ENCODE results near the gene KIAA1614.
"Not testable (repeated sequence)": the region's sequence is repeated elsewhere in the genome, so short reads cannot be mapped to it uniquely, and the experiment has no call there.

The KIAA1614 gene

DNA sequence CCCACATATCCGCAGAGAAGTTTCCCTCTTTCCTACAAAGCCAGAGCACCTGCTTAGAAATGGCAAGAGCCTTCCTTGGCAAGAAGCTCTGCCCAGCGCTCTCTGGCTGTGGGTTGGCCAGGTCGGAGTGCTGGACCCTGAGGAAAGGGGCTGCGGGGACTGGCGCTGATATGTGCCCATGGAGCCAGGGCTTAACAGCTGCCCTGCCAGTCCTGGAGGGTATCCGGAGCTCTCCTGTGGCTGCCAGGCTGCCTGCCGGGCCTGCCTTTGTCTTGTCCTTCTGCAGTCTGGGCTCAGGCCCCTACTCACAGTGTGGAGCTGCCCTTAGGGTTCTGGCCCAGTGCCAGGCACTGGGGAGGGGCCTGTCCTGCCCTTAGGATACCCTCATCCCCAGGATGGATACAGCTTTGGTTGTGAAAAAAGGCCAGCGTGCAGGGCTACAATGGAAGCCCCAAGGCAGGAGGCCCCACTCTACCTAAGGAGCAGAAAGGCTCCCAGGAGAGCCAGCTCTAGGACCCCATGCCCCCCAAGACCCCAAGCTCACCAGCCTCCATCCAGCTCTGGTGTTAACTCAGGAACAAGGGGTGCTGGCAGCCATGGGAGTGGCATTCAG is 43.4 kb downstream of the KIAA1614 start:
- Histone ChIP-seq H3K36me3 (ENCODE audit: insufficient read depth) (no peaks in the 10 kb centered on the region), H2AFZ (ENCODE audit: low read depth) (no peak overlapping the region), H3K79me2 (ENCODE audit: insufficient read depth, low read depth) (no peaks in the 10 kb centered on the region), H3K27ac (no peak overlapping the region), H3K27me3 (ENCODE audit: insufficient read depth, low read depth) (no peaks in the 10 kb centered on the region), H4K20me1 (ENCODE audit: insufficient read depth) (no peaks in the 10 kb centered on the region), H3K4me2 (no peak overlapping the region), H3K9ac (no peak overlapping the region), H3K4me3 (IDR thresholded peaks at IDR 0.05; ENCODE audit: insufficient read depth, low read depth, low read length) (no peak overlapping the region), H3K4me1 (ENCODE audit: low read depth, poor library complexity, severe bottlenecking) (peaks cover 19% of the 10 kb centered on the region)
- no peak for TF ChIP-seq CTCF (conservative IDR thresholded peaks at IDR 0.05; ENCODE audit: low read depth, low read length)

GRCh38 chr1:180959620-180960019 is 46.9 kb downstream of the KIAA1614 start:
- not testable (repeated sequence) for H3K36me3 ChIP-seq (ENCODE audit: insufficient read depth); H3K4me3 ChIP-seq (IDR thresholded peaks at IDR 0.05; ENCODE audit: insufficient read depth, low read depth, low read length); H3K27ac ChIP-seq; H2AFZ ChIP-seq (ENCODE audit: low read depth); H3K27me3 ChIP-seq (ENCODE audit: insufficient read depth, low read depth); H3K4me2 ChIP-seq; H3K79me2 ChIP-seq (ENCODE audit: insufficient read depth, low read depth); H4K20me1 ChIP-seq (ENCODE audit: insufficient read depth); H3K9ac ChIP-seq; H3K4me1 ChIP-seq (ENCODE audit: low read depth, poor library complexity, severe bottlenecking)

DNA sequence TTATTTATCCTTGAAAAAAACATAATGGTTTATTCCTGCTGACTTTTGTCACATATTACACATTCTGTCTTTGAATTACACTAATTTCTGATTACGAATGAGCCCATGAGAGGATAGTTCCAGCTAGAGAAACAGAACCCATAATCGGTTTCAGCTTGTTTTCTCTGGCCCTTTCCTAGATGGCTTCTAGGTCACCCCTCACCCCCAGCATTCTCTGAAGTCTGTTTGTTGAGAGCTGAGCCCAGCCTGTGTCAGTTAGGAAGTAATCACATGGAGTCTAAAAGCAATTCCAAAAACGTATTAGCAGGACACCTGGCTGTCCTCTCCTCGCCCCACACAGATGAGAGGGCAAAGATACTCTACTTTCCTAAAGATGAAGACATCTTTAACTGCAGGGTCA is 48.9 kb downstream of the KIAA1614 start:
- no peak overlapping the region for H3K27ac ChIP-seq

DNA sequence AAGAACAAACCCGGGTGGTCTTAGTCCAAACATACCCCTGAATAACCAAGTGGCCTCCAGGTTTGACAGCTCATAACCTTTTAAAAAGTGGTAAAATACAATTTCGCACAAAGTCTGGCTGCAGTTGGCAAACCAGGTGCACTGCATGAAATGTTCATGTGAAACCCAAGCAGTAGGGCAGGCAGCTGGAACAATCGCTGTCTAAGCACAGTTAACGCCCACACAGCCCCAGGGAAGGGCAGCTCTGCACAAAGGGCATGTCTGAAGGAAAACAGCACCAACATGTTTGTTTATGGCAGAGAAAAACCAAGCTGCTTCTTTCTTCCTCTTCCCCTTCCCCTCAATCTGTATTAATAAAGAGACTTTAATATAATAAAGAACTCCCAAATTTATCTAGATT is 49.5 kb downstream of the KIAA1614 start:
- H3K4me2 ChIP-seq: no peak overlapping the region
- H3K4me3 ChIP-seq (IDR thresholded peaks at IDR 0.05; ENCODE audit: insufficient read depth, low read depth, low read length): no peak overlapping the region
- H4K20me1 ChIP-seq (ENCODE audit: insufficient read depth): no peaks in the 10 kb centered on the region
- H3K27me3 ChIP-seq (ENCODE audit: insufficient read depth, low read depth): no peaks in the 10 kb centered on the region
- no peak overlapping the region for H3K9ac ChIP-seq
- H2AFZ ChIP-seq (ENCODE audit: low read depth): no peak overlapping the region
- no peak for TF ChIP-seq CTCF (conservative IDR thresholded peaks at IDR 0.05; ENCODE audit: low read depth, low read length)
- H3K36me3 ChIP-seq (ENCODE audit: insufficient read depth): no peaks in the 10 kb centered on the region
- no peaks in the 10 kb centered on the region for H3K4me1 ChIP-seq (ENCODE audit: low read depth, poor library complexity, severe bottlenecking)
- H3K27ac ChIP-seq: no peak overlapping the region
- no peaks in the 10 kb centered on the region for H3K79me2 ChIP-seq (ENCODE audit: insufficient read depth, low read depth)

More for the DNA sequence above, 48.9 kb downstream of the KIAA1614 start:
- Histone ChIP-seq H3K27me3 (ENCODE audit: insufficient read depth, low read depth) (no peaks in the 10 kb centered on the region), H3K9ac (no peak overlapping the region), H4K20me1 (ENCODE audit: insufficient read depth) (no peaks in the 10 kb centered on the region), H3K4me1 (ENCODE audit: low read depth, poor library complexity, severe bottlenecking) (no peaks in the 10 kb centered on the region), H3K36me3 (ENCODE audit: insufficient read depth) (no peaks in the 10 kb centered on the region), H3K79me2 (ENCODE audit: insufficient read depth, low read depth) (no peaks in the 10 kb centered on the region), H2AFZ (ENCODE audit: low read depth) (no peak overlapping the region), H3K4me3 (IDR thresholded peaks at IDR 0.05; ENCODE audit: insufficient read depth, low read depth, low read length) (no peak overlapping the region), H3K4me2 (no peak overlapping the region)
- no peak for TF ChIP-seq CTCF (conservative IDR thresholded peaks at IDR 0.05; ENCODE audit: low read depth, low read length)

DNA sequence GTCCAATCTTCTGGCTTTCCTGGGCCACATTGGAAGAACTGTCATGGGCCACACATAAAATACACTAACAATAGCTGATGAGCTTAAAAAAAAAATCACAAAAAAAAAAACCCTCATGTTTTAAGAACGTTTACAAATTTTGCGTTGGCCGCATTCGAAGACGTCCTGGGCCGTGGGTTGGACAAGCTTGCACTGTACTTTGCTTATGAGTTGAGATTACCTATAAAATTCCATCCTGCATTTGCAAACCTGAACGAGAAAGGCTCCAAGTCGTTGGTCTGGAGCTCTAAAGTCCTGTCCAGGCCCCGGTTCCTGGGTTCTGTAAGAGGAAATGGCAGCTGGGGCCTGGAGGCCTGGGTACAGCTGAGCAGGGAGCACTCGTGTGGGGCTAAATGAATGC is 51.4 kb downstream of the KIAA1614 start:
- H2AFZ ChIP-seq (ENCODE audit: low read depth): no peak overlapping the region
- H3K79me2 ChIP-seq (ENCODE audit: insufficient read depth, low read depth): no peaks in the 10 kb centered on the region
- H3K4me2 ChIP-seq: no peak overlapping the region
- no peak overlapping the region for H3K4me3 ChIP-seq (IDR thresholded peaks at IDR 0.05; ENCODE audit: insufficient read depth, low read depth, low read length)
- no peaks in the 10 kb centered on the region for H3K4me1 ChIP-seq (ENCODE audit: low read depth, poor library complexity, severe bottlenecking)
- H4K20me1 ChIP-seq (ENCODE audit: insufficient read depth): no peaks in the 10 kb centered on the region
- no peak overlapping the region for H3K27ac ChIP-seq
- TF ChIP-seq CTCF (conservative IDR thresholded peaks at IDR 0.05; ENCODE audit: low read depth, low read length): no peak
- no peak overlapping the region for H3K9ac ChIP-seq
- no peaks in the 10 kb centered on the region for H3K27me3 ChIP-seq (ENCODE audit: insufficient read depth, low read depth)
- no peaks in the 10 kb centered on the region; the same call in 1 of the 2 replicates for H3K36me3 ChIP-seq (ENCODE audit: insufficient read depth)

All from KMS-11 (cell line).